Activated CD4-positive, alpha-beta T cell treated with anti-CD3 and anti-CD28 coated beads, Interleukin-2, amount 10 ng/mL, durations not matched to agents 7 days and 5 days (primary cell): ENCODE results near the gene ASCC3. TPM values are rescaled to one million over a fixed set of nuclear protein-coding genes. Genes with fewer than 3 reads are reported as not detected.

ENCODE experiments used
- CTCF ChIA-PET: fragments of 350-600 bp; sonication (Branson Sonifier 250); formaldehyde crosslinking; loops from one replicate; lab custom pipeline; 2021; ENCODE audit warnings: antibody characterized with exemption; lab: Charles Lee
- POLR2A ChIA-PET: fragments of 350-600 bp; sonication (Branson Sonifier 250); formaldehyde crosslinking; loops from one replicate; lab custom pipeline; 2021; ENCODE audit warnings: antibody characterized with exemption; lab: Charles Lee
- DNase-seq: peaks from one replicate; pipeline ENCODE4 v3.0.0-alpha.2; 2020
- H3K27ac Mint-ChIP-seq: one replicate; pipeline ENCODE4 v1.8.0; 2021; ENCODE audit warnings: mild to moderate bottlenecking, moderate library complexity, mixed read lengths
- H3K27me3 Mint-ChIP-seq: one replicate; pipeline ENCODE4 v1.8.0; 2021; ENCODE audit warnings: mixed read lengths
- H3K36me3 Mint-ChIP-seq: one replicate; pipeline ENCODE4 v1.8.0; 2021; ENCODE audit warnings: low read depth, mixed read lengths
- H3K4me1 Mint-ChIP-seq: one replicate; pipeline ENCODE4 v1.8.0; 2021; ENCODE audit warnings: mixed read lengths
- H3K4me3 Mint-ChIP-seq: one replicate; pipeline ENCODE4 v1.8.0; 2021; ENCODE audit warnings: mild to moderate bottlenecking, moderate library complexity, mixed read lengths
- H3K9me3 Mint-ChIP-seq: one replicate; pipeline ENCODE4 v1.8.0; 2021; ENCODE audit warnings: mixed read lengths
- total RNA-seq, 2 experiments: library from RNA; stranded (reverse); gene quantifications; one replicate each; pipeline ENCODE4 v1.2.3, GENCODE V29; 2021

Gene ASCC3
- total RNA-seq, 2 experiments from 2014 or later: 54.3 to 55.3 TPM

GRCh38 chr6:100810015-100810414, 71.1 kb downstream of the ASCC3 start:
- no peak for DNase-seq
- peaks cover 6% of the 10 kb centered on the region for H3K4me1 Mint-ChIP-seq
- no peak overlapping the region for H3K27ac Mint-ChIP-seq
- H3K27me3 Mint-ChIP-seq: no peaks in the 10 kb centered on the region
- H3K9me3 Mint-ChIP-seq: no peaks in the 10 kb centered on the region
- CTCF ChIA-PET: no interaction called here
- H3K36me3 Mint-ChIP-seq: peaks cover 10% of the 10 kb centered on the region
- POLR2A ChIA-PET: no interaction called here
- H3K4me3 Mint-ChIP-seq: no peak overlapping the region

GRCh38 chr6:100809346-100809745, 71.8 kb downstream of the ASCC3 start:
- no peaks in the 10 kb centered on the region for H3K27me3 Mint-ChIP-seq
- H3K9me3 Mint-ChIP-seq: no peaks in the 10 kb centered on the region
- no peak overlapping the region for H3K4me3 Mint-ChIP-seq
- no peak for DNase-seq
- no peak overlapping the region for H3K27ac Mint-ChIP-seq
- CTCF ChIA-PET: interaction anchor here (1.1 kb wide), 1 partner anchor 10 kb away, joined by 5 read pairs; no protein-coding TSS in a partner anchor
- H3K4me1 Mint-ChIP-seq: peaks cover 6% of the 10 kb centered on the region
- peaks cover 13% of the 10 kb centered on the region for H3K36me3 Mint-ChIP-seq
- POLR2A ChIA-PET: no interaction called here

GRCh38 chr6:100808638-100809275, 72.4 kb downstream of the ASCC3 start:
- H3K27ac Mint-ChIP-seq: no peak overlapping the region
- ChIA-PET POLR2A (no interaction called here), CTCF (interaction anchor here (1.1 kb wide), 1 partner anchor 9 kb away, joined by 5 read pairs; no protein-coding TSS in a partner anchor)
- no peak overlapping the region for H3K4me3 Mint-ChIP-seq
- no peak for DNase-seq
- peaks cover 2% of the 10 kb centered on the region for H3K4me1 Mint-ChIP-seq
- H3K27me3 Mint-ChIP-seq: no peaks in the 10 kb centered on the region
- H3K36me3 Mint-ChIP-seq: peaks cover 13% of the 10 kb centered on the region
- H3K9me3 Mint-ChIP-seq: no peaks in the 10 kb centered on the region

GRCh38 chr6:100806296-100806695, 74.8 kb downstream of the ASCC3 start:
- H3K4me3 Mint-ChIP-seq: no peak overlapping the region
- ChIA-PET POLR2A (no interaction called here), CTCF (no interaction called here)
- DNase-seq: no peak
- peaks cover 2% of the 10 kb centered on the region for H3K4me1 Mint-ChIP-seq
- H3K27ac Mint-ChIP-seq: no peak overlapping the region
- H3K36me3 Mint-ChIP-seq: peaks cover 10% of the 10 kb centered on the region
- no peaks in the 10 kb centered on the region for H3K27me3 Mint-ChIP-seq
- H3K9me3 Mint-ChIP-seq: no peaks in the 10 kb centered on the region

GRCh38 chr6:100803264-100804045, 77.7 kb downstream of the ASCC3 start:
- peaks cover 2% of the 10 kb centered on the region for H3K4me1 Mint-ChIP-seq
- H3K36me3 Mint-ChIP-seq: peaks cover 8% of the 10 kb centered on the region
- H3K4me3 Mint-ChIP-seq: no peak overlapping the region
- H3K9me3 Mint-ChIP-seq: no peaks in the 10 kb centered on the region
- no peaks in the 10 kb centered on the region for H3K27me3 Mint-ChIP-seq
- H3K27ac Mint-ChIP-seq: no peak overlapping the region
- CTCF ChIA-PET: interaction anchor here (0.5 kb wide), 1 partner anchor 16 kb away, joined by 3 read pairs; no protein-coding TSS in a partner anchor
- DNase-seq: no peak
- POLR2A ChIA-PET: no interaction called here

- Mint-ChIP-seq H3K27ac (no peak overlapping the region), H3K4me3 (no peak overlapping the region), H3K4me1 (no peaks in the 10 kb centered on the region), H3K36me3 (peaks cover 15% of the 10 kb centered on the region), H3K9me3 (no peaks in the 10 kb centered on the region), H3K27me3 (no peaks in the 10 kb centered on the region)
- ChIA-PET POLR2A (no interaction called here), CTCF (no interaction called here)
- no peak for DNase-seq
Observed at GRCh38 chr6:100801036-100801435, 80.1 kb downstream of the ASCC3 start.

- no peak for DNase-seq
- H3K27ac Mint-ChIP-seq: no peak overlapping the region
- no peaks in the 10 kb centered on the region for H3K27me3 Mint-ChIP-seq
- ChIA-PET CTCF (no interaction called here), POLR2A (no interaction called here)
- H3K36me3 Mint-ChIP-seq: peaks cover 30% of the 10 kb centered on the region
- H3K4me1 Mint-ChIP-seq: no peaks in the 10 kb centered on the region
- H3K9me3 Mint-ChIP-seq: no peaks in the 10 kb centered on the region
- H3K4me3 Mint-ChIP-seq: no peak overlapping the region
Observed at GRCh38 chr6:100796049-100796823, 84.9 kb downstream of the ASCC3 start.

GRCh38 chr6:100790084-100790483, 91.0 kb downstream of the ASCC3 start:
- CTCF ChIA-PET: no interaction called here
- Mint-ChIP-seq H3K4me1 (peaks cover 5% of the 10 kb centered on the region), H3K27ac (no peak overlapping the region), H3K9me3 (no peaks in the 10 kb centered on the region), H3K27me3 (no peaks in the 10 kb centered on the region), H3K4me3 (no peak overlapping the region), H3K36me3 (peaks cover 32% of the 10 kb centered on the region)
- DNase-seq: no peak
- POLR2A ChIA-PET: no interaction called here

GRCh38 chr6:100785982-100786381, 95.1 kb downstream of the ASCC3 start:
- ChIA-PET CTCF (no interaction called here), POLR2A (no interaction called here)
- H3K36me3 Mint-ChIP-seq: peaks cover 17% of the 10 kb centered on the region
- H3K4me3 Mint-ChIP-seq: no peak overlapping the region
- no peaks in the 10 kb centered on the region for H3K27me3 Mint-ChIP-seq
- no peak overlapping the region for H3K27ac Mint-ChIP-seq
- no peak for DNase-seq
- H3K9me3 Mint-ChIP-seq: no peaks in the 10 kb centered on the region
- H3K4me1 Mint-ChIP-seq: peaks cover 5% of the 10 kb centered on the region

GRCh38 chr6:100780648-100781047, 100.5 kb downstream of the ASCC3 start:
- peaks cover 7% of the 10 kb centered on the region for H3K36me3 Mint-ChIP-seq
- H3K27me3 Mint-ChIP-seq: no peaks in the 10 kb centered on the region
- no peak for DNase-seq
- ChIA-PET POLR2A (no interaction called here), CTCF (no interaction called here)
- H3K27ac Mint-ChIP-seq: no peak overlapping the region
- H3K4me1 Mint-ChIP-seq: no peaks in the 10 kb centered on the region
- H3K9me3 Mint-ChIP-seq: no peaks in the 10 kb centered on the region
- H3K4me3 Mint-ChIP-seq: no peak overlapping the region

- Mint-ChIP-seq H3K9me3 (no peaks in the 10 kb centered on the region), H3K4me3 (no peak overlapping the region), H3K27me3 (no peaks in the 10 kb centered on the region), H3K27ac (no peak overlapping the region), H3K36me3 (peaks cover 10% of the 10 kb centered on the region), H3K4me1 (no peaks in the 10 kb centered on the region)
- ChIA-PET CTCF (no interaction called here), POLR2A (no interaction called here)
- no peak for DNase-seq
Observed at GRCh38 chr6:100775667-100776066, 105.5 kb downstream of the ASCC3 start.

GRCh38 chr6:100774681-100775080, 106.4 kb downstream of the ASCC3 start:
- ChIA-PET POLR2A (no interaction called here), CTCF (no interaction called here)
- no peak for DNase-seq
- H3K36me3 Mint-ChIP-seq: peaks cover 10% of the 10 kb centered on the region
- H3K4me3 Mint-ChIP-seq: no peak overlapping the region
- H3K9me3 Mint-ChIP-seq: no peaks in the 10 kb centered on the region
- H3K4me1 Mint-ChIP-seq: no peaks in the 10 kb centered on the region
- H3K27ac Mint-ChIP-seq: no peak overlapping the region
- H3K27me3 Mint-ChIP-seq: no peaks in the 10 kb centered on the region

- CTCF ChIA-PET: no interaction called here
- Mint-ChIP-seq H3K4me3 (no peak overlapping the region), H3K9me3 (peaks cover 18% of the 10 kb centered on the region), H3K36me3 (peaks cover 30% of the 10 kb centered on the region), H3K4me1 (no peaks in the 10 kb centered on the region), H3K27me3 (no peaks in the 10 kb centered on the region), H3K27ac (no peak overlapping the region)
- no peak for DNase-seq
- POLR2A ChIA-PET: no interaction called here
Observed at GRCh38 chr6:100768816-100769351, 112.2 kb downstream of the ASCC3 start.
